ENCODE measurements around the gene POLG. TPM values are rescaled to one million over a fixed set of nuclear protein-coding genes. Genes with fewer than 3 reads are reported as not detected.

POLG gene
- polyA plus RNA-seq, 1 of the 3 experiments (the other 2 are of a cell fraction): 24.9 TPM

DNA sequence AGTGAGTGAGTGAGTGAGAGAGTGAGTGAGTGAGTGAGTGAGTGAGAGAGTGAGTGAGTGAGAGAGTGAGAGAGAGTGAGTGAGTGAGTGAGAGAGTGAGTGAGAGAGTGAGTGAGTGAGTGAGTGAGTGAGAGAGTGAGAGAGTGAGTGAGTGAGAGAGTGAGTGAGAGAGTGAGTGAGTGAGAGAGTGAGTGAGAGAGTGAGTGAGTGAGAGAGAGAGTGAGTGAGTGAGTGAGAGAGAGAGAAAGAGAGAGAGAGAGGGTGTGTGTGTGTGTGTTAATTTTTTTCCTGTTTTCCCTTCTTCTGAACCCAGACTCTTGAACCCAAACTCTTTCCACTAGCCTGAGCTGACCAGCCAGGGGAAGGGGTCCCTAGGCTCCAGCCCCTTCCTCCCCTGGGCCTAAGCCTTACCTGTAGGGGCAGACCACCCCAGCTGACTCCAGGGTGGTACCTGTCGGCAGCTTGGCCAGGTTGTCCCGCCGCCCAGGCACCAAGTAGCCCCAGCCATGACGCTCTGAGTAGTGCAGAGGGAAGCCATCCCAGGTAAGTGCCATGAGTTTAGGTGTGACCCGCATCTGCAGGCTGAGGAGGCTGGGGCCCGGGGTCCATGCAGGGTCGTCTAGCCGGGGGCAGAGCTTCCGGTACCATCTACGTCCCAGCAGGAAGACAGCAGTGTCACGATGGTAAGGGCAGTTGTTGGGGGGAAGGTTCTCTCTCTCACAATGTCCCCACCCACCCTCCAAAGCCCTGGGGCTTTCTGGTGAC, 9.4 kb downstream of the POLG start:
- H3K4me1 ChIP-seq (ENCODE audit: control insufficient read depth in 1 of 2, insufficient read depth in 2 of 2, low read depth in 1 of 2, low read length in 1 of 2): peaks cover 0 to 15% of the 10 kb centered on the region in 2 experiments; a peak in 1 of 4 replicates
- H3F3A ChIP-seq (replicated peaks; ENCODE audit: insufficient read depth): peaks cover 3% of the 10 kb centered on the region
- no peak overlapping the region for H2AFZ ChIP-seq (ENCODE audit: low read depth)
- H3K27me3 ChIP-seq (ENCODE audit: insufficient read depth): no peaks in the 10 kb centered on the region
- peaks cover 56 to 98% of the 10 kb centered on the region in 2 experiments for H3K36me3 ChIP-seq (replicated peaks in 1 of 2; ENCODE audit: control insufficient read depth in 1 of 2, insufficient read depth in 2 of 2, low read length in 1 of 2)
- ChIA-PET POLR2A (no interaction called here), CTCF (interaction anchor here (0.6 to 8.1 kb wide), 4 partner anchors 7 to 118 kb away, joined by 3 to 30 read pairs (median 7); no protein-coding TSS in a partner anchor)
- peaks cover 20% of the 10 kb centered on the region for H3K79me2 ChIP-seq (ENCODE audit: insufficient read depth)
- no peak overlapping the region for H3K27ac ChIP-seq (ENCODE audit: low read depth in 2 of 2, low read length in 1 of 2)
- no peak overlapping the region for H3K4me2 ChIP-seq
- WGBS (ENCODE audit: low lambda C conversion rate): 100% methylated on average over 1 of the region's 11 CpGs
- H3K9ac ChIP-seq: no peak overlapping the region
- H4K20me1 ChIP-seq (ENCODE audit: insufficient read depth): peaks cover 20% of the 10 kb centered on the region
- no peaks in the 10 kb centered on the region for H3K9me3 ChIP-seq
- no peak for DNase-seq
- H3K9me2 ChIP-seq: no peaks in the 10 kb centered on the region
- H3K4me3 ChIP-seq (ENCODE audit: low read depth in 2 of 2, low read length in 1 of 2): no peak overlapping the region
- no peak for TF ChIP-seq RXRA (IDR thresholded peaks at IDR 0.05; ENCODE audit: borderline replicate concordance, low read depth)
- TF ChIP-seq TAF1 (IDR thresholded peaks at IDR 0.05; ENCODE audit: borderline replicate concordance, low read depth, low read length): no peak
- no peak for TF ChIP-seq SMC3 (IDR thresholded peaks at IDR 0.05; ENCODE audit: low read depth, low read length)
- TF ChIP-seq, protein P1, sequence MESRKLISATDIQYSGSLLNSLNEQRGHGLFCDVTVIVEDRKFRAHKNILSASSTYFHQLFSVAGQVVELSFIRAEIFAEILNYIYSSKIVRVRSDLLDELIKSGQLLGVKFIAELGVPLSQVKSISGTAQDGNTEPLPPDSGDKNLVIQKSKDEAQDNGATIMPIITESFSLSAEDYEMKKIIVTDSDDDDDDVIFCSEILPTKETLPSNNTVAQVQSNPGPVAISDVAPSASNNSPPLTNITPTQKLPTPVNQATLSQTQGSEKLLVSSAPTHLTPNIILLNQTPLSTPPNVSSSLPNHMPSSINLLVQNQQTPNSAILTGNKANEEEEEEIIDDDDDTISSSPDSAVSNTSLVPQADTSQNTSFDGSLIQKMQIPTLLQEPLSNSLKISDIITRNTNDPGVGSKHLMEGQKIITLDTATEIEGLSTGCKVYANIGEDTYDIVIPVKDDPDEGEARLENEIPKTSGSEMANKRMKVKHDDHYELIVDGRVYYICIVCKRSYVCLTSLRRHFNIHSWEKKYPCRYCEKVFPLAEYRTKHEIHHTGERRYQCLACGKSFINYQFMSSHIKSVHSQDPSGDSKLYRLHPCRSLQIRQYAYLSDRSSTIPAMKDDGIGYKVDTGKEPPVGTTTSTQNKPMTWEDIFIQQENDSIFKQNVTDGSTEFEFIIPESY (IDR thresholded peaks at IDR 0.05; ENCODE audit: borderline replicate concordance, low read depth): no peak
- TF ChIP-seq, protein P2, sequence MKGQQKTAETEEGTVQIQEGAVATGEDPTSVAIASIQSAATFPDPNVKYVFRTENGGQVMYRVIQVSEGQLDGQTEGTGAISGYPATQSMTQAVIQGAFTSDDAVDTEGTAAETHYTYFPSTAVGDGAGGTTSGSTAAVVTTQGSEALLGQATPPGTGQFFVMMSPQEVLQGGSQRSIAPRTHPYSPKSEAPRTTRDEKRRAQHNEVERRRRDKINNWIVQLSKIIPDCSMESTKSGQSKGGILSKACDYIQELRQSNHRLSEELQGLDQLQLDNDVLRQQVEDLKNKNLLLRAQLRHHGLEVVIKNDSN (IDR thresholded peaks at IDR 0.05; ENCODE audit: borderline replicate concordance, low read depth): no peak
- TF ChIP-seq NFIC (IDR thresholded peaks at IDR 0.05; ENCODE audit: borderline replicate concordance): no peak

DNA sequence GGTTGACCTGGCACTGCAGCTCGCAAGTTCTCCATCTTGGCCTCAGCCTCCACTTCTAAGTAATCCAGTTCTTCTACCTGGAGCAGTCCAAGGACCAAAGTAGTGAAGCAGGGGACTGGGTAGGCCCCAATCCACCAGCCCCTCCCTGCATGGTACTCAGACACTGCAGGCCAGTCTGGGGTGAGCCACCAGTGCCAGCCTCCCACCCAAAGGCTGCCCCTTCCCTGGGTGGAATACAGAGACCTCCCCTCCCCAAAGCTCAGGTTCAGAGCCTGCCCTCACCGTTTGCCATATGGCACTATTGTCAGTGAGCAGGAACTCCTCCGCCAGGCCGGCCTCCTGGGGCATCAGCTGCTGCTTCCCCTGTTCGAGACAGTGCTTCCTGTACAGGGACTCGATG, 10.8 kb downstream of the POLG start:
- no peaks in the 10 kb centered on the region for H3K27me3 ChIP-seq (ENCODE audit: insufficient read depth)
- 100% methylated on average over 2 of the region's 6 CpGs for WGBS (ENCODE audit: low lambda C conversion rate)
- no peak overlapping the region for H3K27ac ChIP-seq (ENCODE audit: low read depth in 2 of 2, low read length in 1 of 2)
- no peaks in the 10 kb centered on the region for H3K9me2 ChIP-seq
- no peak for DNase-seq
- no peak overlapping the region for H2AFZ ChIP-seq (ENCODE audit: low read depth)
- H4K20me1 ChIP-seq (ENCODE audit: insufficient read depth): peaks cover 7% of the 10 kb centered on the region
- H3K4me3 ChIP-seq (ENCODE audit: low read depth in 2 of 2, low read length in 1 of 2): no peak overlapping the region
- H3K79me2 ChIP-seq (ENCODE audit: insufficient read depth): peaks cover 6% of the 10 kb centered on the region
- H3K36me3 ChIP-seq (replicated peaks in 1 of 2; ENCODE audit: control insufficient read depth in 1 of 2, insufficient read depth in 2 of 2, low read length in 1 of 2): peaks cover 56 to 98% of the 10 kb centered on the region in 2 experiments
- H3K9me3 ChIP-seq: no peaks in the 10 kb centered on the region
- H3K4me1 ChIP-seq (ENCODE audit: control insufficient read depth in 1 of 2, insufficient read depth in 2 of 2, low read depth in 1 of 2, low read length in 1 of 2): peaks cover 0 to 3% of the 10 kb centered on the region in 2 experiments; a peak in 1 of 4 replicates
- H3K4me2 ChIP-seq: no peak overlapping the region
- H3K9ac ChIP-seq: no peak overlapping the region
- peaks cover 3% of the 10 kb centered on the region for H3F3A ChIP-seq (replicated peaks; ENCODE audit: insufficient read depth)
- POLR2A ChIA-PET: no interaction called here
- CTCF ChIA-PET: interaction anchor here (1.3 to 8.1 kb wide), 2 partner anchors 9 to 35 kb away, joined by 11 to 30 read pairs; no protein-coding TSS in a partner anchor
- TF ChIP-seq, protein P3, sequence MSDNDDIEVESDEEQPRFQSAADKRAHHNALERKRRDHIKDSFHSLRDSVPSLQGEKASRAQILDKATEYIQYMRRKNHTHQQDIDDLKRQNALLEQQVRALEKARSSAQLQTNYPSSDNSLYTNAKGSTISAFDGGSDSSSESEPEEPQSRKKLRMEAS (IDR thresholded peaks at IDR 0.05; ENCODE audit: low read depth): no peak
- TF ChIP-seq YY1 (IDR thresholded peaks at IDR 0.05; ENCODE audit: low read depth) (no peak), ELF1 (IDR thresholded peaks at IDR 0.05) (no peak), EZH2phosphoT487 (IDR thresholded peaks at IDR 0.05; ENCODE audit: borderline replicate concordance, low read depth) (no peak), SIN3A (IDR thresholded peaks at IDR 0.05; ENCODE audit: borderline replicate concordance, low read depth, low read length) (no peak), FOSL2 (IDR thresholded peaks at IDR 0.05; ENCODE audit: borderline replicate concordance, low read depth) (no peak)
- TF ChIP-seq, protein P4, sequence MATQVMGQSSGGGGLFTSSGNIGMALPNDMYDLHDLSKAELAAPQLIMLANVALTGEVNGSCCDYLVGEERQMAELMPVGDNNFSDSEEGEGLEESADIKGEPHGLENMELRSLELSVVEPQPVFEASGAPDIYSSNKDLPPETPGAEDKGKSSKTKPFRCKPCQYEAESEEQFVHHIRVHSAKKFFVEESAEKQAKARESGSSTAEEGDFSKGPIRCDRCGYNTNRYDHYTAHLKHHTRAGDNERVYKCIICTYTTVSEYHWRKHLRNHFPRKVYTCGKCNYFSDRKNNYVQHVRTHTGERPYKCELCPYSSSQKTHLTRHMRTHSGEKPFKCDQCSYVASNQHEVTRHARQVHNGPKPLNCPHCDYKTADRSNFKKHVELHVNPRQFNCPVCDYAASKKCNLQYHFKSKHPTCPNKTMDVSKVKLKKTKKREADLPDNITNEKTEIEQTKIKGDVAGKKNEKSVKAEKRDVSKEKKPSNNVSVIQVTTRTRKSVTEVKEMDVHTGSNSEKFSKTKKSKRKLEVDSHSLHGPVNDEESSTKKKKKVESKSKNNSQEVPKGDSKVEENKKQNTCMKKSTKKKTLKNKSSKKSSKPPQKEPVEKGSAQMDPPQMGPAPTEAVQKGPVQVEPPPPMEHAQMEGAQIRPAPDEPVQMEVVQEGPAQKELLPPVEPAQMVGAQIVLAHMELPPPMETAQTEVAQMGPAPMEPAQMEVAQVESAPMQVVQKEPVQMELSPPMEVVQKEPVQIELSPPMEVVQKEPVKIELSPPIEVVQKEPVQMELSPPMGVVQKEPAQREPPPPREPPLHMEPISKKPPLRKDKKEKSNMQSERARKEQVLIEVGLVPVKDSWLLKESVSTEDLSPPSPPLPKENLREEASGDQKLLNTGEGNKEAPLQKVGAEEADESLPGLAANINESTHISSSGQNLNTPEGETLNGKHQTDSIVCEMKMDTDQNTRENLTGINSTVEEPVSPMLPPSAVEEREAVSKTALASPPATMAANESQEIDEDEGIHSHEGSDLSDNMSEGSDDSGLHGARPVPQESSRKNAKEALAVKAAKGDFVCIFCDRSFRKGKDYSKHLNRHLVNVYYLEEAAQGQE (IDR thresholded peaks at IDR 0.05; ENCODE audit: low read depth, low read length): no peak
- TF ChIP-seq, protein P1 (IDR thresholded peaks at IDR 0.05; ENCODE audit: borderline replicate concordance, low read depth): no peak
- TF ChIP-seq, protein P5, sequence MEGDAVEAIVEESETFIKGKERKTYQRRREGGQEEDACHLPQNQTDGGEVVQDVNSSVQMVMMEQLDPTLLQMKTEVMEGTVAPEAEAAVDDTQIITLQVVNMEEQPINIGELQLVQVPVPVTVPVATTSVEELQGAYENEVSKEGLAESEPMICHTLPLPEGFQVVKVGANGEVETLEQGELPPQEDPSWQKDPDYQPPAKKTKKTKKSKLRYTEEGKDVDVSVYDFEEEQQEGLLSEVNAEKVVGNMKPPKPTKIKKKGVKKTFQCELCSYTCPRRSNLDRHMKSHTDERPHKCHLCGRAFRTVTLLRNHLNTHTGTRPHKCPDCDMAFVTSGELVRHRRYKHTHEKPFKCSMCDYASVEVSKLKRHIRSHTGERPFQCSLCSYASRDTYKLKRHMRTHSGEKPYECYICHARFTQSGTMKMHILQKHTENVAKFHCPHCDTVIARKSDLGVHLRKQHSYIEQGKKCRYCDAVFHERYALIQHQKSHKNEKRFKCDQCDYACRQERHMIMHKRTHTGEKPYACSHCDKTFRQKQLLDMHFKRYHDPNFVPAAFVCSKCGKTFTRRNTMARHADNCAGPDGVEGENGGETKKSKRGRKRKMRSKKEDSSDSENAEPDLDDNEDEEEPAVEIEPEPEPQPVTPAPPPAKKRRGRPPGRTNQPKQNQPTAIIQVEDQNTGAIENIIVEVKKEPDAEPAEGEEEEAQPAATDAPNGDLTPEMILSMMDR (IDR thresholded peaks at IDR 0.05): no peak

All from SK-N-SH (cell line).